GM19455 (cell line): Measurements from ENCODE around the gene TET3.

Experiments used
- ATAC-seq: cut with Tn5 transposase; IDR thresholded peaks from one replicate; pipeline ENCODE4 v1.9.1; 2021; ENCODE audit not compliant: unreplicated experiment

TET3 gene

GRCh38 chr2:74031221-74031620 is 46.5 kb downstream of the TET3 start:
- no peak for ATAC-seq

GRCh38 chr2:74031959-74032287 is 47.2 kb downstream of the TET3 start:
- no peak for ATAC-seq

GRCh38 chr2:74033375-74033774 is 48.7 kb downstream of the TET3 start:
- ATAC-seq: no peak
